HUES6 (cell line): Measurements from ENCODE around the gene ATP8A2.
"Not testable (repeated sequence)": the region's sequence is repeated elsewhere in the genome, so short reads cannot be mapped to it uniquely, and the experiment has no call there.

Experiments
- H3K27ac ChIP-seq: 2 replicates; pipeline ENCODE4 v1.7.0; 2013; ENCODE audit warnings: low read depth, mild to moderate bottlenecking, low read length, inconsistent platforms
- H3K27me3 ChIP-seq: 2 replicates; pipeline ENCODE4 v1.6.1; 2013; ENCODE audit warnings: low read length; ENCODE audit not compliant: control insufficient read depth, insufficient read depth
- H3K36me3 ChIP-seq: 2 replicates; pipeline ENCODE4 v1.6.1; 2013; ENCODE audit warnings: low read length; ENCODE audit not compliant: control insufficient read depth, insufficient read depth
- H3K4me1 ChIP-seq: 2 replicates; pipeline ENCODE4 v1.6.1; 2013; ENCODE audit warnings: low read length; ENCODE audit not compliant: control insufficient read depth, insufficient read depth
- H3K4me3 ChIP-seq: 2 replicates; pipeline ENCODE4 v1.5.1; 2013; ENCODE audit warnings: low read depth, low read length
- H3K9ac ChIP-seq: one replicate; pipeline ENCODE4 v1.6.1; 2013; ENCODE audit warnings: mild to moderate bottlenecking, low read length
- H3K9me3 ChIP-seq: 2 replicates; pipeline ENCODE4 v1.6.1; 2013; ENCODE audit warnings: low read depth, low read length; ENCODE audit not compliant: control insufficient read depth, insufficient read depth

Gene ATP8A2

DNA sequence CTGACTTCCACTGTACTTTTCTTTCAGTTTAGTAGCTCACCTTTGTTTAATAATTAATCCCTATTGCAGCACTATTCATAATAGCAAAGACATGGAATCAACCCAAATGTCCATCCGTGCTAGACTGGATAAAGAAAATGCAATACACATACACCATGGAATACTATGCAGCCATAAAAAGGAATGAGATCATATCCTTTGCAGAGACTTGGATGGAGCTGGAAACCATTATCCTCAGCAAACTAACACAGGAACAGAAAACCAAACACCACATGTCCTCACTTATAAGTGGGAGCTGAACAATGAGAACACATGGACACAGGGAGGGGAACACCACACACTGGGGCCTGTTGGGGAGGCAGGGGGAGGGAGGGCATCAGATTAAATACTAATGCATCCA is 402.3 kb downstream of the ATP8A2 start:
- not testable (repeated sequence) for H3K4me3 ChIP-seq, H3K27me3 ChIP-seq, H3K9me3 ChIP-seq, H3K36me3 ChIP-seq, H3K27ac ChIP-seq, H3K9ac ChIP-seq
- peaks cover 26% of the 10 kb centered on the region for H3K4me1 ChIP-seq

DNA sequence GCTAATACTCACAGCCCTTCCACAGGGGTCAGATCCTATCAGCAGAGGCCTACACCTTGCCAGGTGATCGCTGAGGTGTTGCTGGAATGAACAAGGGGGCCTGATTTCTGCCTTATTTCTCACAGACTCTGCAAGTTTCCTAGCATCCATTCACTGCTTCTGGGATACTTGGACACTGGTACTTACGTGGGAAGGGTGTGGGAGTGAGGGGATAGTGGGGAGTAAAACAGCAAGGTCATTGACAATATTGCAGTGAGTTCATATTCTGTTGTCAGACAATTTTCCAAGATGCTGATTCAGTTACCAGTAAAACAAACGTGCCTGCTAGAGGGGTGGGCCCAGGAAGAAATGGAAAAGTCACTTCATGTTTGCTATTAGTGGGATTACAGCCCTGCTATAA is 403.5 kb downstream of the ATP8A2 start:
- no peaks in the 10 kb centered on the region for H3K9me3 ChIP-seq
- no peaks in the 10 kb centered on the region for H3K27me3 ChIP-seq
- no peaks in the 10 kb centered on the region for H3K36me3 ChIP-seq
- no peak overlapping the region for H3K9ac ChIP-seq
- no peak overlapping the region for H3K4me3 ChIP-seq
- no peak overlapping the region for H3K27ac ChIP-seq
- H3K4me1 ChIP-seq, result peaks cover 23% of the 10 kb centered on the region

DNA sequence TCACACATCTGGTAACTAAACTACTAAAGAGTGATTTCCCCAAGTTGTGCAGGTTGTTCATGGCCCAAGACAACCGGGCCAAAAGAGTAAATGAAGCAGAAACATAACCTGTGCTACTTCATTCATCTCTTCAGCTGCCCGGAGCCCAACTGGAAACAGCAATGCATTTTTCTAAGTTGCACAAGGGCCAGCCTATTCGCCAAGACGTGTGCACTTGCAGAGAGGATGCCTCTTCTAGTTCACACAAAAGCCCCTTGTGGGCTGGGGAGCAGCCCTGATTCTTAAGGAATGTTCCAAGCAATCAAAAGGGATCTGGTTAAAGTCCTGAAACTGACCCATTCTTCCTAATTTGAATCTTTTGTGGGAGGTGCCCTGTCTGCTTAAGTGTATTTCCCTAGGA is 404.2 kb downstream of the ATP8A2 start:
- Histone ChIP-seq H3K9ac (no peak overlapping the region), H3K4me1 (peaks cover 16% of the 10 kb centered on the region), H3K4me3 (no peak overlapping the region), H3K27me3 (no peaks in the 10 kb centered on the region), H3K27ac (no peak overlapping the region), H3K9me3 (no peaks in the 10 kb centered on the region), H3K36me3 (no peaks in the 10 kb centered on the region)

DNA sequence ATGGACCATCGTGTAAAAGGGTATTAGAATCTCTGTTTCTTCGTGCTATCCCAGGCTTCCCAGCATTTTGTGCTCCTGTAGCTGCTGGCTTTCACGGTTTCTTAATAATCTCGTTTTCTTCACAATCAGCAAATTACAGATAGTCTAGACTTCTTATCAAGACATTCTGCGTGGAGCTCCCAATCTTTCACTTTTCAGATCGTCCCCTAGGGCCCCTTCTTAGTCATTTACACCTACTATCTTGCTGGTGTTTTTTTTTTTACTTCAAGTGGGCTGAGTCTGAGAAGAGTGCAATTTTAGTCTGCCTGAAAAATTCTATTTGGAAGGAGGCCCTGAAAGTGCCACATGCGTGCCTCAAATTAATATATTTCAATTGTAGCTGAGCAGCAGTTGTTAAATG is 404.9 kb downstream of the ATP8A2 start:
- Histone ChIP-seq H3K9ac (no peak overlapping the region), H3K9me3 (no peaks in the 10 kb centered on the region), H3K36me3 (no peaks in the 10 kb centered on the region), H3K27me3 (no peaks in the 10 kb centered on the region), H3K27ac (no peak overlapping the region), H3K4me1 (peaks cover 10% of the 10 kb centered on the region), H3K4me3 (no peak overlapping the region)

DNA sequence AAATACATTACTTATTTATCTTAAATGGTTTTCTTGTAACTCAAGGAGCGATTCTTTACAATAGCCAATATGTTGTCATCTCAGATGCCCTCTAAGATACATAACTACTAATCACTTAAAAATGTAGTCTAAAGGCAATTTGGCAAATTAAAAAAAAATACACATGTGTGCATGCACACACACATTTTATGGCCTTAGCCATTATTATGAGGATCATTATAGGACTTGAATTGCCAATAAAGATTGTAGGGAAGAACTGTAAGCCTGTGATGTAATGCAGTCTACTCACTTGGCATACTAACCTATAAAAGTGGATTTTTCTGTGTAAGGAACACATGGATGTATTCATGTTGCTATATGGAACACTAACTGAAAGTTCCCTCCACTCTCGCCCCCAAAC is 405.7 kb downstream of the ATP8A2 start:
- H3K4me3 ChIP-seq, result no peak overlapping the region
- no peak overlapping the region for H3K9ac ChIP-seq
- no peak overlapping the region for H3K27ac ChIP-seq
- peaks cover 3% of the 10 kb centered on the region; the same call in 1 of the 2 replicates for H3K4me1 ChIP-seq
- no peaks in the 10 kb centered on the region for H3K36me3 ChIP-seq
- no peaks in the 10 kb centered on the region for H3K27me3 ChIP-seq
- no peaks in the 10 kb centered on the region for H3K9me3 ChIP-seq

DNA sequence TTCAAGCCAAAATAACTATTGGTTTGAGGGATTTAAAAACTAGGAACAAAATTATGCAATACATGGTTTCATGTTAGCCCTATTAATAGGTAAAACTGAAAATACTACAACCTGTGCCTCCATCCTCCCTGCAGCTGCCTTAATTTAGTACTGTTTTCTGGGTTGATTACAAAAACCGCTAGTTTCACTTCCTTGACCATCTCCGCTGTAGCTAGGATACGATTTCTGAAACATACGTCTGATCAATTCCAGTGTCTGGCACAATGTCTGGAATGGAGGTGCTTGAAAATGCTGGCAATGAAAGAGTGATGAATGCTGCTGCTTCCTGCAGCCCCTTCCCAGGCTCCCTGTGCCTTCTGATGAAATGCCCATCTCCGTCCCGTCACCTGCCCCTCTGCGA is 406.6 kb downstream of the ATP8A2 start:
- Histone ChIP-seq H3K9me3 (no peaks in the 10 kb centered on the region), H3K4me3 (no peak overlapping the region), H3K27me3 (no peaks in the 10 kb centered on the region), H3K4me1 (peaks cover 3% of the 10 kb centered on the region; the same call in 1 of the 2 replicates), H3K36me3 (no peaks in the 10 kb centered on the region), H3K9ac (no peak overlapping the region), H3K27ac (no peak overlapping the region)

DNA sequence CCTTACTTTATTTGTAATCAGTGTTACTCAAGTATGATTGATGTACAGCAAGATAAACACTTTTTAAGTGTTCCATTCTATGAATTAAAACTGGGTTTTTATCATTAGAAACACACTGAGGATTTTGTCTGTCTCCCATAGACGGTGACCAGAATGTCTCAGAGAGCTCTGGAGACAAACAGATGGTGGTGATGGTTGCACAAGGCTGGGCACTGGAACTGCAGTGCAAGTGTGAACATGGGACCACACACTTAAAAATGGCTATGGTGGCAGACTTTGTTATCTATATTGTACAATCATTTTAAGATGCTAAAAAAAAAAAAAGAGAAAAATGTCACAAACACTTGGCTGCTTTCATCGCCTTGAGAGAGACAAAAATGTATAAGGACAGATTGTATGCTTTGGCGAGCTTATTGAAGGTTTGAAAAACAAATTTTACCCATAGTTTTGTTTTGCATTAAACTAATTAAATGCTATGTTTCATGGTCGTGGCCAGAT is 407.1 kb downstream of the ATP8A2 start:
- Histone ChIP-seq H3K36me3 (no peaks in the 10 kb centered on the region), H3K9ac (no peak overlapping the region), H3K9me3 (no peaks in the 10 kb centered on the region), H3K27ac (no peak overlapping the region), H3K4me1 (peaks cover 3% of the 10 kb centered on the region; the same call in 1 of the 2 replicates), H3K27me3 (no peaks in the 10 kb centered on the region), H3K4me3 (no peak overlapping the region)

DNA sequence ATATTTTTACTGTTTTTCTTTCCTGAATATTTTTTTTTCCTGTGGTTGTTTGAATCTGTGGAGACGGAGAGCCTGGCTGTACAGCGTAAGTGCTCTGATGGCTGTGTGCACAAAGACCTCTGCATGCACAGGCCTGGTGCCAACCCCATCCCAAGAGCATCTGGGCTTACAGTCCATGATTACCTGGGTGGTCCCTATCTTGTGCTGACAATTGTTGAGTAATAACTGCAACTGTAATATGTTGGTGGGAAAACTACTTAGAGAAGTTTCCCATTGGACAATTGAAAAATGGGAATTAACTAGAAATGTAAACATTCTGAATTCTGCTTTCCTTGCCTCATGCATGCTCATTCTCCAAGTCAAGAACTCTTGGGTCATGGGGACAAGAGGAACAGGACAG is 411.3 kb downstream of the ATP8A2 start:
- no peak overlapping the region for H3K27ac ChIP-seq
- H3K36me3 ChIP-seq, result no peaks in the 10 kb centered on the region
- 0 out of 2 replicates have a peak, but pooled peaks cover 3% of the 10 kb centered on the region for H3K4me1 ChIP-seq
- H3K9ac ChIP-seq, result no peak overlapping the region
- H3K4me3 ChIP-seq, result no peak overlapping the region
- H3K27me3 ChIP-seq, result no peaks in the 10 kb centered on the region
- H3K9me3 ChIP-seq, result no peaks in the 10 kb centered on the region

DNA sequence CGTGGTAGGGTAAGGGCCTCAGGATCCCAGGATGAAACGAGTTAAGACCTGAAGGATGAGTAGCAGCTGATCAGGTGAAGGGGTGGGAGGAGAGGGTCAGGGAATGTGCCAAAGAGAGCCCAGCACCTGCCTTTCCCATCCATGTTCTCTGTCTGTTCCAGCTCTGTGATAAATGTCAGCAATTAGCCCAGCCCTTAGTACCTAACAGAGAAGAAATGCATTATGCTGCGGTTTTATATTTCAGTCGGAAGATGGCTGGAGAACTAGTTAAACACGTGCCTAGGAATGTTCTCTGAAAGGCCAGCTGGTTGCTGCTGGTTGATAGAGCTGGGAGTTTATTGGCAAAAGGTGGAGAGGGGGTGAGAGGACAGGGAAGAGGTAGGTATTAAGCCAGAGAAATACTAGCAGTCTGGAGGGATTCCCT is 411.8 kb downstream of the ATP8A2 start:
- 0 out of 2 replicates have a peak, but pooled peaks cover 3% of the 10 kb centered on the region for H3K4me1 ChIP-seq
- H3K9me3 ChIP-seq, result no peaks in the 10 kb centered on the region
- H3K27ac ChIP-seq, result no peak overlapping the region
- H3K9ac ChIP-seq, result no peak overlapping the region
- H3K27me3 ChIP-seq, result no peaks in the 10 kb centered on the region
- H3K36me3 ChIP-seq, result no peaks in the 10 kb centered on the region
- H3K4me3 ChIP-seq, result no peak overlapping the region

DNA sequence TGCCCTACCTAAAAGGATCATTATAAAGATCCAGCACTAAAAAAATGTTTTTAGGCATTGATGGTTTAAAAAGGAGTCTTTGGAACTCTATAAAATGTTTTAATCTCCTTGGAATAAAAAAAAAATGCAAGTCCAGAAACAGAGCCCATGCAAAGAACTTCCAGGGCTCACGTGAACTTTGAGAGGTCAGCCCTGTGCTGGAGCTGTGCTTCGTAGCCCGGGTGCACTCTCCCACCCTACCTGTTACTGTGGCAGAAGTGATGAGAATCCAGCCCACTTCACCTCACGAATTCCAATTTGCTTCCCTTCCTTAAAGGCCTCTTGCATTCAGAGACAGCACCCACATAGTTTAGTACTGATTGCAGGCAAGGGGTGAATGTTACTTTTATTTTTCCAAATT is 412.3 kb downstream of the ATP8A2 start:
- Histone ChIP-seq H3K4me1 (0 out of 2 replicates have a peak, but pooled peaks cover under 1% of the 10 kb centered on the region), H3K9ac (no peak overlapping the region), H3K36me3 (no peaks in the 10 kb centered on the region), H3K4me3 (no peak overlapping the region), H3K9me3 (no peaks in the 10 kb centered on the region), H3K27me3 (no peaks in the 10 kb centered on the region), H3K27ac (no peak overlapping the region)

DNA sequence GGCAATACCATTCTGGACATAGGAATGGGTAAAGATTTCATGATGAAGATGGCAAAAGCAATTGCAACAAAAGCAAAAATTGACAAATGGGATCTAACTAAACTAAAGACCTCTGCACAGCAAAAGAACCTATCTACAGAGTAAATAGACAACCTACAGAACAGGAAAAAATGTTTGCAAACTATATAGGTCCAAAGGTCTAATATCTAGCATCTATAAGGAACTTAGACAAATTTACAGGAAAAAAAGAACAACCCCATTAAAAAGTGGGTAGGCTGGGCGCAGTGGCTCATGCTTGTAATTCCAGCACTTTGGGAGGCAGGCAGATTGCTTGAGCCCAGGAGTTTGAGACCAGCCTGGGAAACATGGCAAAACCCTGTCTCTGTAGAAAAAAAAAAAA is 418.4 kb downstream of the ATP8A2 start:
- not testable (repeated sequence) for H3K4me1 ChIP-seq, H3K9ac ChIP-seq, H3K4me3 ChIP-seq, H3K9me3 ChIP-seq, H3K27ac ChIP-seq, H3K27me3 ChIP-seq, H3K36me3 ChIP-seq

DNA sequence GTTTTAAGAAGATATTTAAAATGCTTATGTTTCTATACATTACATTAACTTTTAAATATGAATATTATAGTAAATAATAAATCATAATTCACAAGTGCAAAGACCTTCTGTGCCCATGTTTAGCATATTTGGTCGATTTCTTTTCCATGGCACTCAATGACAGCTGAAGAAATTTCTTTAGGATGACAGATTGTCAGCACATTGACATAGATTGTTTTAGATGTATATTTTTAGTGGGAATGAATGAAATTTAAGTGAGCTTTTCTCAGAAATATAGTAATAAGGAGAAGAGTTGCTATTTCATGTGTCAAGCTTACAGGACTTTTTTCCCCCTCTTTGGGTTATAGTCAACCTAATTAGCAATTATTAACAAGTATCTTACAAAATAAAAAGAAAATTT is 423.5 kb downstream of the ATP8A2 start:
- Histone ChIP-seq H3K27ac (no peak overlapping the region), H3K27me3 (no peaks in the 10 kb centered on the region), H3K9ac (no peak overlapping the region), H3K4me1 (no peaks in the 10 kb centered on the region), H3K36me3 (no peaks in the 10 kb centered on the region), H3K9me3 (no peaks in the 10 kb centered on the region), H3K4me3 (no peak overlapping the region)
